Measurements from ENCODE around the gene SLC22A3. TPM values are rescaled to one million over a fixed set of nuclear protein-coding genes. Genes with fewer than 3 reads are reported as not detected.
"Not testable (repeated sequence)": the region's sequence is repeated elsewhere in the genome, so short reads cannot be mapped to it uniquely, and the experiment has no call there.

SLC22A3 gene
- total RNA-seq, 1 experiment from 2014 or later = 0.07 TPM

DNA sequence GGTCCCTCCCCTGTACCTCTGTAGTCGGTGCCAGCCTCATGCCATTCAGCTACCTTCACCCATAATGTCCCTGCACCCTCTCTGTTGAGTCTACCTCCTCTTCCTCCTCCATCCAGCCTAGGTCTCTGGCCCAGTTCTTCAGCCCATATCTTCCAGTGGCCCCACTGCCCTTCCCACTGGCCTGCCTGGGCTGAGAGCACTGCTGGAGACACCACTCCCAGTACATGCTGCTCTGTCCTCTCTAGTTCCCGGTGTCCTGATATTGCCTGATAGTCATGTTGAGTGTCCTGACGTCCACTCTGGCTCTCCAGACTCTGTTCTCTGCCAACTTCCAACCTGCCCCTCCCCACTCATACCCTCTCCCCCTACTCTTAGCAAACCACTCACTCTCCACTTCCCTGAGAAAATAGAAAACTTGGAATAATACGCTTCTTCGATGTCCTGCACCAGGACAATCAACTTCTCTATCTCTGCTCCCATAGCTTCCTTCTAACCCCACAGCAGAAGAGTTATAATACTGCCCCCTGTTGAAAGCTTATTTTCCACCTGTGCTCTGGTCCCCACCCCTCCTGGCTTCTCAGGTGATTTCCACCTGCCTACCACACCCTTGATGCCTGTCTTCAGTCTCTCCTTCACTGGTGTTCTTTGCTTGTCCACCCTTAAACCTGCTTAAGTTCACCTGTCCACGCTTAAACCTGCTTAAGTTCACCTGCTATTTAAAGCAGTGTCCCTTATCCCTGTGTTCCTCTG, 19.8 kb downstream of the SLC22A3 start:
- no peak for DNase-seq (ENCODE audit: extremely low read depth, low read depth)

DNA sequence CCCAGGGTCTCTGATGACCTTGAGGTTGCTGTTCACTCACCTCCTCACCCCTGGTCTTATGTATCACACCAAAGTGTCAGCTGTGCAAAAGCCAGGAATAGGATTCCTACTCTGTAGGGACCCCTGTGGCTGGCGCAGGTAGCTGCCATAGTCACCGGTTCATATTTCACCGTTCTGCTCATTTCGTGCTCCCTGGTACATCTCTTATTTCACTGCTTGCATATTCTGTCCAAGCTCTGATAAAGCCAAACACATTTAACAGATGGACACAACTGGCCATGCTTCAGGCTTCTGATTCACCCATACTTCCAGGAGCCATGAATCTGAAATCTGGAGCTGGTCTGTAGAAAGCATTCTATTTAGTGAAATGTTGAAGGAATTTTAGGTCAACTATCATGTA, 20.5 kb downstream of the SLC22A3 start:
- DNase-seq (ENCODE audit: extremely low read depth, low read depth) = no peak

- DNase-seq (ENCODE audit: extremely low read depth, low read depth) = not testable (repeated sequence)
Observed at GRCh38 chr6:160373601-160374000, 25.4 kb downstream of the SLC22A3 start.

DNA sequence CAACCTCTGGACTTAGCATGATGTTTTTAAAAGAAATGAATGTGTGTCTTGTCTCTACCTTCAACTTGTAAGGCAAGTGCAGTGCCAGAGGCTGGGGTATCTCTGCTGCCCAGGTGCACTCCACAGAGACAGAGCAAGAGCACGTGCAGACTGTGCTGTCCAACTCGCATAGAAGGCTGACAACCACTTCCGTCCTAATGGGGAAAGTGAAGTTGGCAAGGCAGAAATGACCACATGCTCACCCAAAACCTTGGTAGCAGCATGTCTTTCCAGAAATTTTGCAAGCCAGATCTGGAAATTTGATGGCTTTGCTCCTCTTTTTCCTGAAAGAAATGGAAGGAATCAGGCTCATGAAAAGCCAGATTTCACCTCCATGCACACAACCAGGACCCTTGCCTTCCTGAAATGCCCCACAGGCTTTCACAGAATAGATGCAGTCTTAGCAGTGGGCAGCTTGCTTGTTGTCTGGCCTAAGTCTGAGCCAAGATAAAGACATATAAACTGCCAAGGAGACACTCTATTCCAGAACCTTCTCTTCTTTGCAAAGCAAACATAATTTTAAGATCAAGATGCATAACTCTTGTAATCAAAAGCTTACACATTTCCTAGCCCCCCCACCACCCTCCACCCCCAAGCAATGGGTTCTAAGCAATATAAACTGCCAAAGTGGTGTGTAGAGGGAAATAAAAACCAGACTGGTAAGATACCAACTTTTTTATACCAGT, 26.8 kb downstream of the SLC22A3 start:
- no peak for DNase-seq (ENCODE audit: extremely low read depth, low read depth)

DNA sequence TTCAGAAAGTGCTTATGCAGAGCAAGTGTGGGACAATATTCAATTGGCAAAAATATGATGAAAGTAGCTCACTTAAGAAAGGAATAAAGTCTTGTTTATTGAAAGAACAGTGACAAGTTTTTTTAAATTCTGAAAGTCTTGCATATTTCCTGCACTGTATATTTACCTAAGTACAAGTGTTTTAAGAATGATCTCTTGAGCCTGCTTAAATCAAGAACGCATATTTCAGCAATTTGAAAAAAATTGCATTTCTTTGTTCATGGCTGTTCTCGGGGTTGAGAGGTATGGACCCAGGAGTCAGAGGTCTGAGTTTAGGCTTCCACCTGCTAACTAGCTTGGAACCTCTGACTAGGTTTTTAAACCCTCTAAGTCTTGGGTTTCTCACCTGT, 27.4 kb downstream of the SLC22A3 start:
- no peak for DNase-seq (ENCODE audit: extremely low read depth, low read depth)

GRCh38 chr6:160376445-160376844, 28.3 kb downstream of the SLC22A3 start:
- DNase-seq (ENCODE audit: extremely low read depth, low read depth) = no peak

GRCh38 chr6:160378218-160378617, 30.0 kb downstream of the SLC22A3 start:
- no peak for DNase-seq (ENCODE audit: extremely low read depth, low read depth)

DNA sequence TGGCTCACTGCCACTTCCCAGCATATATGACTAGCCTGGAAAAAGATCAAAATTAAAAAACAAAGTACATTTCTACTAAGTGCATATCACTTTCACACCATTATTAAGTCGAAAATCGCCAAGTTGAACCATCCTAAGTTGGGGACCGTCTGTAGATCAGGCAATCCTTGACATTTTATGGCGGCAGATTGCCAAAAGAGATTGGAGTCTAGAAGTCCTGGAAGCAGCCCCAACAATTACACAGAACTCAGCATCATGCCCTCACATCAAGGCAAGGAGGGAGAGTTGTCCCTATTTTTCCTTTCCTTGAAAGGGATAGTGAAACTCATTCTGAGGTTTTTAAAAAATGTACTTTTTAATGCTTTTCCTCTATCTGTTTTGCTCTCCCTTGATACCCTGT, 30.7 kb downstream of the SLC22A3 start:
- DNase-seq (ENCODE audit: extremely low read depth, low read depth) = no peak

DNA sequence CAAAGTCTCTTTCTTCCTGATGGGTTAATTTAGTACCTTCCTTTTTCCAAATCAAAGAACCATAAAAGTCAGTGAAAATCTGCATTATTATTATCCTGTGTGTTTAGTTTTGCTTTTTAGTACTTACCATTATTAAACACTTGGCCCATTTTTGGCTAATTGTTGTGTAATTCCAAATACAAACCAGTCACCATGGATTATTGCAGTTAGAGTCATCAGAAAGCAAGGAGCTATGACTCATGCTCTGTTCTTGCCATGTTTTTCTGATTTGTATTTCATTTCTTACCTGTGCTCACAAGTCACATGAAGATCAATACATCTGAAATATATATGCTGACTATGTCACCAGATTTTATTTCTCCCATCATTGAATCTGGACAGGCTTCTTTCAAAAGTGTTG, 31.3 kb downstream of the SLC22A3 start:
- DNase-seq (ENCODE audit: extremely low read depth, low read depth) = no peak

GRCh38 chr6:160382946-160383345, 34.8 kb downstream of the SLC22A3 start:
- no peak for DNase-seq (ENCODE audit: extremely low read depth, low read depth)

- DNase-seq (ENCODE audit: extremely low read depth, low read depth) = peak; percentile 19
Observed at GRCh38 chr6:160386869-160387530, 38.8 kb downstream of the SLC22A3 start.

DNA sequence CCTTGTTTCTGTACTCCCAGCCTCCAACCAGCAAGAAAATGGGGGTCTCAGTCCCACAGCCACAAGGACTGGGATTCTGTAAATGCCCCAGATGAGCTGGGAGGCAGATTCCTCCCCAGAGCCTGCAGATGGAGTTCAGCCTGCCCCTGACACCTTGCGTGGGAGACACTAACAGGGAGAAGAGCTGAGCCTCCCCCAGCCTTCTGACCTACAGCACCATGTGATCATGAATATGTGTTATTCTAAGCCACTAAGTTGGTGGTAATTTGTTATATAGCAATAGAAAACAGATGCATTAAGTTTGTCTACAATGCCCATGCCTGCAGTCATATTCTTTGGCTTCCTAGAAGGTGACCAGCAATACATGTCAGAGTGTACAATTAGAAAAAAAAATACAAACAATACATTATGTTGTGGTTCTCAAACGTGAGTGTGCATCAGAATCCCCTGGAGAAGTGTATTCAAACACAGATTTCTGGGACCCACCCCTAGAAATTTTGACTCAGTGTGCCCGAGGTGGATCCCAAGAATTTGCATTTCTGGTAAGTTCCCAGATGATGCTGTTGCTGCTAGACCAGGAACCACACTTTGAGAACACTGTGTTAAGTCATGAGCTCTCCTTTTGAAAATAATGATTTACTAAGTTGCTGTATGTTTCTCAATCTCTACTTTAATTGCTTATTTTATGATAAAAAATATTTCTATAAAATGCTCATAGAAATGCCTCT, 39.9 kb downstream of the SLC22A3 start:
- DNase-seq (ENCODE audit: extremely low read depth, low read depth) = no peak

DNA sequence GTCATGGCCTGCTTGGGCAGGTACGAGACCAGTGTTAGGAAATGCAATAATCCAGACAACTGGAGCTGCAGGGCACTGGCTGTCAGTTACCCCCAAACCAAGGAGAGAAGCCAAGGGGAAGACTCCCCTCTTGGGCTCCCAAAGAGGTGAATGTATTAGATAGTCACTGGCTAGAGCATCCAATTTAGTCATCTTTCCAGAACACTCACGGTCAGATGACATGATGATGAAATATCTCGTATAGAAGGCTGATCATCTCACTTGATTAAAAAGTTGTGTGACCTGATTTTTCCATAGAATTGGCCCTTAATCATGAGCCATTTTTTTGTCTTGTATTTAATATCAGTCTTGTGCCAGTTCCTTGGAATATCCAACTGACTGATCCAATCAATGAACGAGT, 40.7 kb downstream of the SLC22A3 start:
- DNase-seq (ENCODE audit: extremely low read depth, low read depth) = no peak

DNA sequence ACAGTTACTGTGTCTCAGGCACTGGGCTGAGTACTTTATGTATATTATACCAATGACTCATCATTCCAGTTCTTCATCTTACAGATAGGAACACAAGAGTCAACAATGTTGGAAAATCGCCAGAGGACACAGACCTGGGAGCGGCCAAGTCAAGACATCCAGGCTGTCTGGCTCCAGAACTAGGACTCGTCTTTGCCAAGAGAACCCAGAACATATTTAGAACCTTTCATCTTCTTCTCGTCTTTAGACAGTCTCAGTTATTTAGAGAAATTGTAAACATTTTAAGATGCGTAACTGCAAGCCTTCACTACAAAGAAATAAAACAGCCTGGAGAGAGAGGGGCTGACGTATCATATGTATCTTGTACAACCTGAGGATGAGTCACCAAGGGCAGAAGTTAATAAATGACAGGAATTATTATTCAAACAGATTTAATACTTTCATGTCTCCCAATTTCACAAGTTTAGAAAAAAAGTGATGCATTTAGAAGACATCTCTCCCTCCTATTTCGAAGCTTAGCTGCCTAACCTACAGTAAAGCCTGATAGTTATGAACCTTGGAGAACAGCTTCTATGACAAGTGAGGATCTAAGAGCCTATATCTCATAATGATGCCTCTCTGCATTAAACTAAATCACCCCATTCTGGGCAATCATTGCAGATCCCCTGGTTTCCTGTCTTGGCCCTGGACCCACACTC, 43.4 kb downstream of the SLC22A3 start:
- DNase-seq (ENCODE audit: extremely low read depth, low read depth) = peak; percentile 18

DNA sequence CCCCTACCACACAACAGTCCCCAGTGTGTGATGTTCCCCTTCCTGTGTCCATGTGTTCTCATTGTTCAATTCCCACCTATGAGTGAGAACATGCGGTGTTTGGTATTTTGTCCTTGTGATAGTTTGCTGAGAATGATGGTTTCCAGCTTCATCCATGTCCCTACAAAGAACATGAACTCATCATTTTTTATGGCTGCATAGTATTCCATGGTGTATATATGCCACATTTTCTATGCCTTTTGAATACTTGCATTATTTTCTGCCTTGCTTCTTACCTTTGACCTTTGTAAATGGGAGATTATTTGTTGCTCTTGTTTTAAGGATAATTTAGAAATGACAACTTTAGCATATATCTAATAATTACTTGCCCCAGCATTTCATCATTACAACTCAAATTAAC, 45.3 kb downstream of the SLC22A3 start:
- not testable (repeated sequence) for DNase-seq (ENCODE audit: extremely low read depth, low read depth)

GRCh38 chr6:160393891-160394653, 45.9 kb downstream of the SLC22A3 start:
- no peak for DNase-seq (ENCODE audit: extremely low read depth, low read depth)

GRCh38 chr6:160394654-160395035, 46.5 kb downstream of the SLC22A3 start:
- no peak for DNase-seq (ENCODE audit: extremely low read depth, low read depth)

- DNase-seq (ENCODE audit: extremely low read depth, low read depth) = no peak
Observed at GRCh38 chr6:160395187-160395586, 47.0 kb downstream of the SLC22A3 start.

DNA sequence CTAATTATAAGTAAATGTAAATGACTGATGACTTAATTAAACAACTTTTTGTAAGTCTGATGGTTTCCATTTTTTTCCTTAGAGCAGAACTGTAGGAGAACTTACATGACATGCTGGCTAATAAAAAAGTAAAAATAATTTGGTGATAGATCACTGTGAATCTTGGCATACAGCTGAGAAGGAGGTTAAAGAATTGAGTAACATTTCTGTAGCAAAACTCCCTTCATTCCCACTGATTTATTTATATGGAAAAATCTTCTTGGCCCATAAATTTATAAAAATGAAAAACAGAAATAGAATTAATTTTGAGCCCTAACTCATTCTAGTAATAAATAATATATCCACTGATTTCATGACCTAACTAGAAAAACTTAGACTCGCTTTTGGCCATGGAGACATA, 48.1 kb downstream of the SLC22A3 start:
- no peak for DNase-seq (ENCODE audit: extremely low read depth, low read depth)
